Airway epithelial cell (primary cell): ENCODE measurements around the gene LPAR4. TPM values are rescaled to one million over a fixed set of nuclear protein-coding genes. Genes with fewer than 3 reads are reported as not detected.

ENCODE experiments used
- total RNA-seq: library from RNA; depleted of rRNA; stranded (reverse); fragments of >200 nt; gene quantifications from 2 replicates; pipeline ENCODE4 v1.2.3, GENCODE V29; 2015

LPAR4 gene
- not detected in 2 replicates for total RNA-seq

GRCh38 chrX:78747489-78747888 lies at the start of gene LPAR4:
LPAR4 (plus strand) TSS chrX:78747720; CDS start chrX:78754870, 7,150 bp downstream.

Other genes starting within 250 kb of the LPAR4 start
- gene RTL3, start 88.4 kb upstream of the LPAR4 start, total RNA-seq, result not detected in 2 replicates
- gene P2RY10, start 197.7 kb downstream of the LPAR4 start, total RNA-seq, result not detected in 2 replicates